ENCODE data around the gene ECSIT. TPM values are rescaled to one million over a fixed set of nuclear protein-coding genes. Genes with fewer than 3 reads are reported as not detected.

Gene ECSIT
- total RNA-seq, 4 donors from 2014 or later, result 40.4 to 65.7 (median 57.8) TPM

DNA sequence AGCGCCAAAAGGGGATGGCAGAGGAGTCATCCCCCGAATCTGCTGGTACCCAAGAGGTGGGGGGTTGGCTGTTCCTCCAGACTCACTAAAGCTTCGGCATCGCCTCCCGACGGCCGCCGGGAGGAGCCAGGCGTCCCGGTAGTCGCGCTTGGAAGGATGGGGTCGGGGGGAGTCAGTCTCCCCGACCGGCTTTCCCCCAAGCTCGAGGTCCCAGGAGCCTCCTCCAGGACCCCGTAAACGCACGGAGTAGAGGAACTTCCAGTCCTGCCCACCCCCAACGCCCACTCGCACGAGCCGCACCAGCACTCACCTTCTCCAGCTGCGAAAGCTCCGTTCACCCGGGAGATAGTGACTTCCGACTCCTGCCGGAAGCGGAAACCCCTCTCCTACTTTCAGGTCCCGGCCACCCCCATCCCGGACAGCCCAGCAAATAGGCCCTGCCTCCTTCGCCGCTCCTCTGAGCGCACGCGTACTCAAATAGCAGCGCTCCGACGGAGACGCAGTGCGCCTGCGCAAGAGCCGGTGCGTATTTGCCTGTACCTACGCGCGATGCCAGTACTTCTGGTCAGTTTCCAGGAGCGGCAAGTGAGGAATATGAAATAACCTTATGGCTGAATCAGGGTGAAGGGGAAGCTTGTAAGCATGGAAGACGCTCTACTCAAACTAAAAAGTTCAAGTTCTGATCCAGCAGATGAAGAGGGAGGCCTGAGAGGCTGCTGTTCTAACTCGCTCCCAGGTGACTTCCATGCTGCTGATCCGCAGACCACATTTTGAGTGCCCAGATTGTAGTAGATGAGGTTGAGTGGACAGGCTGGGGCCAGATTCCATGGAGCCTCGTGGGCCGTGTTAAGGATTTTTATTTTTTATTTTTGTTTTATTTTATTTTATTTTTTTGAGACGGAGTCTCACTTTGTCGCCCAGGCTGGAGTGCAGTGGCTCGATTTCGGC is 30.2 kb upstream of the ECSIT start, which contains the start of gene ELOF1:
TSS of gene ELOF1 (minus strand) at position 350 of the 948 bp plus-strand sequence. CDS start 4,883 bp downstream, outside the sequence.
- Histone ChIP-seq H3K9me3 (no peaks in the 10 kb centered on the region), H3K27ac (peak within 1 kb of the TSS; percentile 55), H3K4me3 (peak within 1 kb of the TSS; percentile 83), H3K4me1 (peaks cover 28% of the 10 kb centered on the region), H3K36me3 (peaks cover 14% of the 10 kb centered on the region), H3K27me3 (no peaks in the 10 kb centered on the region)
- peak; percentile 98 for DNase-seq (ENCODE audit: low spot score in 2 of 2)
- TF ChIP-seq POLR2AphosphoS5 (IDR thresholded peaks at IDR 0.05), result peak in 1 of 3 donors; percentile 61
- TF ChIP-seq POLR2A (IDR thresholded peaks at IDR 0.05), result peak in 1 of 2 donors; percentile 28
- no peak for TF ChIP-seq EP300 (IDR thresholded peaks at IDR 0.05)
- peak in 1 of 2 donors; percentile 15 for TF ChIP-seq CTCF (IDR thresholded peaks at IDR 0.05)
- 3% methylated on average over 40 of the region's 57 CpGs for WGBS

DNA sequence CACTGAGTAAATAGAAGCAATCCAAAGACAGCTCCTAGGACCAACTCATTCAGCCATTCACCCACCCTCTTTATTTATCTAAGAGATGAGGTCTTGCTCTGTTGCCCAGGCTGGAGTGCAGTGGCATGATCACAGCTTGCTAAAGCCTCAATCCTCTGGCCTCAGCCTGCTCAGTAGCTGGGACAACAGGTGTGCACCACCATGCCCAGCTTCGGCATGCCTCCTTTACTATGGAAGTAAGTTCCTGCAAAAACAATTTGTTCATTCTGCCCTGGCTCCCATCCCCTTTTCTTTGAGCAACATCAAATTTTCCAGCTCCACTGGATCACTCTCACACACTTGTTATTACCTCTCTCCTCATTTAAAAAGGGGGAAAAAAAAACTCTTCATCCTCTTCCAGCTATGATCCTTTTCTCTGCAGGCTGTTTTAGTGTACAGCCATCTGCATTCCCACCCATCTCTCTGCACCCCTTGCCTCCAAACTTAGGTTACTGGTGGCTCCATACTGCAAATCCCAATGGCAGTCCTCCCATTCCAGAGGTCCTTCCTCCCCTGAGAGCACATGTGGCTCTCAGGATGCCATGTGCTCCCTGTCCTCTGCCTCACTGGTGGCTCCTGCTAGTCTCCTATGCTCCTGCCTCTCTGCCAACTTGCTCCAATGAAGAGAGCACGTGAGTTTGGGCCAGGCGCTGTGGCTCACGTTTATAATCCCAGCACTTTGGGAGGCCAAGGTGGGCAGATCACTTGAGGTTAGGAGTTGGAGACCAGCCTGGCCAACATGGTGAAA is 27.9 kb upstream of the ECSIT start:
- 81% methylated on average over 4 of the region's 4 CpGs for WGBS
- Histone ChIP-seq H3K9me3 (no peaks in the 10 kb centered on the region), H3K27me3 (no peaks in the 10 kb centered on the region), H3K36me3 (peaks cover 37% of the 10 kb centered on the region), H3K4me3 (no peak overlapping the region), H3K27ac (no peak overlapping the region), H3K4me1 (peaks cover 28% of the 10 kb centered on the region)
- TF ChIP-seq POLR2AphosphoS5 (IDR thresholded peaks at IDR 0.05), result no peak
- TF ChIP-seq CTCF (IDR thresholded peaks at IDR 0.05), result no peak
- TF ChIP-seq POLR2A (IDR thresholded peaks at IDR 0.05), result no peak
- no peak for TF ChIP-seq EP300 (IDR thresholded peaks at IDR 0.05)
- no peak for DNase-seq (ENCODE audit: low spot score in 2 of 2)

GRCh38 chr19:11555246-11555645 is 26.3 kb upstream of the ECSIT start:
- 85% methylated on average over 6 of the region's 6 CpGs for WGBS
- peaks cover 39% of the 10 kb centered on the region for H3K36me3 ChIP-seq

GRCh38 chr19:11554160-11554559 is 25.2 kb upstream of the ECSIT start:
- no peak overlapping the region for H3K27ac ChIP-seq
- no peaks in the 10 kb centered on the region for H3K27me3 ChIP-seq
- no peak overlapping the region for H3K4me3 ChIP-seq
- H3K36me3 ChIP-seq, result peaks cover 39% of the 10 kb centered on the region
- H3K4me1 ChIP-seq, result peaks cover 16% of the 10 kb centered on the region
- no peaks in the 10 kb centered on the region for H3K9me3 ChIP-seq
- no peak for DNase-seq (ENCODE audit: low spot score in 2 of 2)
- 95% methylated on average over 9 of the region's 12 CpGs for whole genome bisulfite sequencing
- TF ChIP-seq POLR2AphosphoS5 (IDR thresholded peaks at IDR 0.05) (no peak), EP300 (IDR thresholded peaks at IDR 0.05) (no peak), CTCF (IDR thresholded peaks at IDR 0.05) (no peak), POLR2A (IDR thresholded peaks at IDR 0.05) (no peak)

More at GRCh38 chr19:11555246-11555645, 26.3 kb upstream of the ECSIT start:
- no peaks in the 10 kb centered on the region for H3K27me3 ChIP-seq
- no peak overlapping the region for H3K27ac ChIP-seq
- TF ChIP-seq CTCF (IDR thresholded peaks at IDR 0.05), result no peak
- TF ChIP-seq POLR2A (IDR thresholded peaks at IDR 0.05), result no peak
- no peak for TF ChIP-seq POLR2AphosphoS5 (IDR thresholded peaks at IDR 0.05)
- no peak for TF ChIP-seq EP300 (IDR thresholded peaks at IDR 0.05)
- H3K4me3 ChIP-seq, result no peak overlapping the region
- peaks cover 25% of the 10 kb centered on the region for H3K4me1 ChIP-seq
- H3K9me3 ChIP-seq, result no peaks in the 10 kb centered on the region
- no peak for DNase-seq (ENCODE audit: low spot score in 2 of 2)

Measured in suprapubic skin (tissue), 4 donors.